ENCODE measurements around the gene MEP1B.
A peak's percentile ranks its signal among the peaks of the same experiment; 100 is the strongest.
"Not testable (repeated sequence)": the region's sequence is repeated elsewhere in the genome, so short reads cannot be mapped to it uniquely, and the experiment has no call there.

Gene MEP1B

DNA sequence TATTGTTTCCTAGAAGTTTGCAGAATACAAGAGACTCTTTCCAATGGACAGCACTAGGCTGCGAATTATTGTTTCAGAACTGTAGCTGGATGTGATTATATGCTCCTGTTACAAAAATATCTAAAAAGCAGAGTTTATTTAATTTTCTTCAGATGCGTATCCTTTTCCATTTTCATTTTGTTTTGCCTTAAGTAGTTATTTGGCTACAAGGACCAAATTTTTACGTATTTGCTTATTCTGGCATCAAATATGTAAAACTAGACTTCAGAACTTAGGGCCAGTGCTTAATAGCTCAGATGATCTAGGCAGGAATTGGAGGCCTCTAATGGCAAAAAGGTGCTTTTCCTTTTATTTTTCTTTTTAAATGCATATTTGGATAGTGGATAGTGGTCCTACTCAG is 18.7 kb downstream of the MEP1B start:
- Histone ChIP-seq H3K4me1 (ENCODE audit: control insufficient read depth in 1 of 2, insufficient read depth in 2 of 2, low read length in 2 of 2) (peaks cover 28 to 50% of the 10 kb centered on the region in 2 donors), H3K4me3 (ENCODE audit: low read depth in 1 of 2, low read length in 2 of 2) (no peak overlapping the region), H3K27me3 (ENCODE audit: control insufficient read depth in 1 of 2, insufficient read depth in 2 of 2, low read length in 2 of 2) (no peaks in the 10 kb centered on the region), H3K36me3 (ENCODE audit: control insufficient read depth in 1 of 2, insufficient read depth in 2 of 2, low read length in 2 of 2) (peaks cover 0 to 3% of the 10 kb centered on the region in 2 donors), H3K9me3 (ENCODE audit: control insufficient read depth in 1 of 2, low read length in 2 of 2) (no peaks in the 10 kb centered on the region), H3K9ac (ENCODE audit: low read depth in 1 of 2, low read length in 2 of 2) (no peak overlapping the region), H3K27ac (ENCODE audit: low read depth, low read length) (no peak overlapping the region)

DNA sequence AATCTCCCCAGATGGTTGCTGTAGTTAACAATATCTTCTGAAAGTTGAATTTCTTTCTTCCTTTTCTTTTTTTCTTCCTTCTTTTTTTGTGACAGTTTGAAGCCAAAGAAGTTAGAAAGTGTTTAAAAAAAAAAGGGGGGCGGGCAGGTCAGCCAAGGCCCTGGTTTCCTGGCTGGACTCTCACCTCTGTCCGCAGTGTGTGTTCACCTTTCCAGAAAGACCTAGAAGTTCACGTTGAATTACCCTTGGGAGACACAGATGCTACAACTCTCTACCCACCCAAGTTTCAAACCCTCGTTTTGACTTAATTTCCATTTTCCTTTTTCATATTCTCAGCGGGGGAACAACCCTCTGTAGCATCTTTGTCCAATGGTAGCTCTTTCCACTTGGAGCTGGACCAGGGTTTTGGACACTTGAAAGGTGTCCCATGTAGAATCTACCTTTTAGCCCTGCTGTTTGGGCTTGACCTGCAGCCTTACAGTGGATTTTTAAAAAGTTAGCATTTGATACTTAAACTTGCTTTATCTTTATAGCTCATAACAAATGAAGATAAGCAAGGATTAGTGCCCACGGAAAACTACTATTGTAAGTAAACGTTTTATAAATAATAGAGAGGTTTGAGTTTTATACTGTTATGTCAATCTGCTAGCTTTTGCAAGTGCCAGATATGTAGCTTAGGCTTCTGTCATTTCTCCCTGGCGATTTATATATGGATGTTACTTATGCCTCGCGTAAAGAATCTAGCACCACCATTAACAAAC is 20.0 kb downstream of the MEP1B start:
- Histone ChIP-seq H3K27ac (ENCODE audit: low read depth, low read length) (no peak overlapping the region), H3K4me1 (ENCODE audit: control insufficient read depth in 1 of 2, insufficient read depth in 2 of 2, low read length in 2 of 2) (peaks cover 35 to 55% of the 10 kb centered on the region in 2 donors), H3K36me3 (ENCODE audit: control insufficient read depth in 1 of 2, insufficient read depth in 2 of 2, low read length in 2 of 2) (no peaks in the 10 kb centered on the region), H3K9ac (ENCODE audit: low read depth in 1 of 2, low read length in 2 of 2) (no peak overlapping the region), H3K4me3 (ENCODE audit: low read depth in 1 of 2, low read length in 2 of 2) (no peak overlapping the region), H3K9me3 (ENCODE audit: control insufficient read depth in 1 of 2, low read length in 2 of 2) (no peaks in the 10 kb centered on the region), H3K27me3 (ENCODE audit: control insufficient read depth in 1 of 2, insufficient read depth in 2 of 2, low read length in 2 of 2) (no peaks in the 10 kb centered on the region)

GRCh38 chr18:32213693-32214092 is 23.9 kb downstream of the MEP1B start:
- Histone ChIP-seq H3K27ac (ENCODE audit: low read depth, low read length) (no peak overlapping the region), H3K4me1 (ENCODE audit: control insufficient read depth in 1 of 2, insufficient read depth in 2 of 2, low read length in 2 of 2) (peaks cover 23 to 31% of the 10 kb centered on the region in 2 donors), H3K4me3 (ENCODE audit: low read depth in 1 of 2, low read length in 2 of 2) (peak overlapping the region in 1 of 2 donors; percentile 28), H3K27me3 (ENCODE audit: control insufficient read depth in 1 of 2, insufficient read depth in 2 of 2, low read length in 2 of 2) (no peaks in the 10 kb centered on the region), H3K9ac (ENCODE audit: low read depth in 1 of 2, low read length in 2 of 2) (no peak overlapping the region), H3K9me3 (ENCODE audit: control insufficient read depth in 1 of 2, low read length in 2 of 2) (no peaks in the 10 kb centered on the region), H3K36me3 (ENCODE audit: control insufficient read depth in 1 of 2, insufficient read depth in 2 of 2, low read length in 2 of 2) (no peaks in the 10 kb centered on the region)

- Histone ChIP-seq H3K36me3 (ENCODE audit: control insufficient read depth in 1 of 2, insufficient read depth in 2 of 2, low read length in 2 of 2) (no peaks in the 10 kb centered on the region), H3K4me1 (ENCODE audit: control insufficient read depth in 1 of 2, insufficient read depth in 2 of 2, low read length in 2 of 2) (peaks cover 14 to 17% of the 10 kb centered on the region in 2 donors), H3K4me3 (ENCODE audit: low read depth in 1 of 2, low read length in 2 of 2) (no peak overlapping the region), H3K27me3 (ENCODE audit: control insufficient read depth in 1 of 2, insufficient read depth in 2 of 2, low read length in 2 of 2) (no peaks in the 10 kb centered on the region), H3K27ac (ENCODE audit: low read depth, low read length) (no peak overlapping the region), H3K9ac (ENCODE audit: low read depth in 1 of 2, low read length in 2 of 2) (no peak overlapping the region), H3K9me3 (ENCODE audit: control insufficient read depth in 1 of 2, low read length in 2 of 2) (no peaks in the 10 kb centered on the region)
These were observed 26.6 kb downstream of the MEP1B start for GRCh38 chr18:32216390-32216789.

DNA sequence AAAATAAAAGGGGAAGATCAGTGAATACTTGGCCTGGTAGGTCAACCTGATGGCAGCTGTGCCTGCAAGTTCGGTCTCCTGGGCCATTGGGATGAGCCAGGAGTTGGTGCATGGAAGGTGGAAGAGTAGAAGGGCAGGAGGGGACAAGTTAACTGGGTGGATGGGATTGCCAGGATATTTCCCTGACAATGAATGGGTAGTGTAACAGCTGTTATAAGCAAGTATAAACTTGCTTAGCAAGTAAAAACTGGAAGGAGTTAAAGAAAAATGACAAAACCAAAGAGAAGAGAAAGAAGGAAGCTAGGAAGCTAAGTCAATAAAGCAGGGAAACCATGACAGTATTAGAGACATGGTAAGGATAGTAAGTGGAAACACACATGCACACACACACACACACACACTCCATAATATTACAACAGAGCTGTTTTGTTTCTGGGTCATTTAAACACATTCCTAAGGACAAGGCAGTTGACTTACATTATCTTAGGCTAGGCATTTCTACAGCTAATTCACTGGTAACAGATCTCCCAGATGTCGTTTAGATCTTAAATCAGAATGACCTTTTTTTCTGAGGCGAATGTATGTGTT is 29.7 kb downstream of the MEP1B start:
- H3K27ac ChIP-seq (ENCODE audit: low read depth, low read length) = no peak overlapping the region

GRCh38 chr18:32233348-32233747 is 43.5 kb downstream of the MEP1B start:
- not testable (repeated sequence) for H3K4me3 ChIP-seq (ENCODE audit: low read depth in 1 of 2, low read length in 2 of 2); H3K27me3 ChIP-seq (ENCODE audit: control insufficient read depth in 1 of 2, insufficient read depth in 2 of 2, low read length in 2 of 2); H3K36me3 ChIP-seq (ENCODE audit: control insufficient read depth in 1 of 2, insufficient read depth in 2 of 2, low read length in 2 of 2); H3K4me1 ChIP-seq (ENCODE audit: control insufficient read depth in 1 of 2, insufficient read depth in 2 of 2, low read length in 2 of 2); H3K9ac ChIP-seq (ENCODE audit: low read depth in 1 of 2, low read length in 2 of 2); H3K9me3 ChIP-seq (ENCODE audit: control insufficient read depth in 1 of 2, low read length in 2 of 2); H3K27ac ChIP-seq (ENCODE audit: low read depth, low read length)

More for the DNA sequence above, 29.7 kb downstream of the MEP1B start:
- Histone ChIP-seq H3K36me3 (ENCODE audit: control insufficient read depth in 1 of 2, insufficient read depth in 2 of 2, low read length in 2 of 2) (no peaks in the 10 kb centered on the region), H3K4me1 (ENCODE audit: control insufficient read depth in 1 of 2, insufficient read depth in 2 of 2, low read length in 2 of 2) (no peaks in the 10 kb centered on the region), H3K9me3 (ENCODE audit: control insufficient read depth in 1 of 2, low read length in 2 of 2) (no peaks in the 10 kb centered on the region), H3K9ac (ENCODE audit: low read depth in 1 of 2, low read length in 2 of 2) (no peak overlapping the region), H3K27me3 (ENCODE audit: control insufficient read depth in 1 of 2, insufficient read depth in 2 of 2, low read length in 2 of 2) (no peaks in the 10 kb centered on the region), H3K4me3 (ENCODE audit: low read depth in 1 of 2, low read length in 2 of 2) (no peak overlapping the region)

DNA sequence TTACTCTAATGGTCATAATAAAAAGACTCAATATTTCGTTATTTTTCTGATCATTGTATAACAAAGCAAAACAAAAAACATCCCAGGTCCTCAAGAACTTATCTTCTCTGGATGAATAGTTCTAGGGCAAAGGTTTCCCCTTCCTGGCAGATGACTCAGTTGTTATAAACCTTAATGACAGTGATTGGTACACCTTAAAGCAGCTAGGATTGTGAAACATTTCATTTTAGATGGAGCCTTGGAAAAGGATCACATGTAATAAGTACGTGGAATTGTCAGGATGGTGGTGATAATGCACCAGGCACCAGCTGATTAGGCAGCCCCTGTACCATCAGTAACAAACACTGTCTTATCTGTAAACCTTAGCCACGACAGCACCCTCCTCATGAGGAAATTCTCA is 47.2 kb downstream of the MEP1B start:
- H3K27me3 ChIP-seq (ENCODE audit: control insufficient read depth in 1 of 2, insufficient read depth in 2 of 2, low read length in 2 of 2) = no peaks in the 10 kb centered on the region
- no peak overlapping the region for H3K9ac ChIP-seq (ENCODE audit: low read depth in 1 of 2, low read length in 2 of 2)

DNA sequence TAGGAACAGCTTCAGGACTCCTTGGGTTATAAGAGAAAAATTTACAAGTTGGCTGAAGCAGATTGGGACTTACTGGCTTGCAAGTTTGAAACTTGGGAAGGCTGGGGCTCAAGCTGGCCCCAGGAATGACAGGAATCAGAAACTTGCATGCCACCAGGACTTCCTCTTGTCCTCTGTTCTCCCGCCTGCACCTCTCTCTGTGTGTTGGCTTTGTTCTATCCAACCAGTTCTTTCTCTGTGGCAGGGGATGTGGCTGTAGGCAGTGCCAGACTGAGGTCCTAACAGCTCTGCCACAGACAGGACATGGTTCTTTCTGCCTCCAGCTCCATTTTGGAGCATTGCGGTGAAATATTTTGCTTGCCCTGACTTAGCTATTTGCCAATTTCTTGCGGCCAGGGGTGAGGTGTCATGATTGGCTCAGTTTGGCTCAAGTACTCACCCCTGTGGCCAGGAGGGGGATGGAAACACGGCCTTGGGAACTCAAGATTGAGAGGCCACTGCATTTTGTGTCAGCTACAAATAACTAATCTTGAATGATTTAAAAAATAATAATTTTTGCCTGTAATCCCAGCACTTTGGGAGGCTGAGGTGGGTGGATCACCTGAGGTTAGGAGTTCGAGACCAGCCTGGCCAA is 48.9 kb downstream of the MEP1B start:
- no peaks in the 10 kb centered on the region for H3K36me3 ChIP-seq (ENCODE audit: control insufficient read depth in 1 of 2, insufficient read depth in 2 of 2, low read length in 2 of 2)
- no peaks in the 10 kb centered on the region for H3K9me3 ChIP-seq (ENCODE audit: control insufficient read depth in 1 of 2, low read length in 2 of 2)
- H3K4me1 ChIP-seq (ENCODE audit: control insufficient read depth in 1 of 2, insufficient read depth in 2 of 2, low read length in 2 of 2) = peaks cover 7% of the 10 kb centered on the region in 2 donors
- H3K27me3 ChIP-seq (ENCODE audit: control insufficient read depth in 1 of 2, insufficient read depth in 2 of 2, low read length in 2 of 2) = no peaks in the 10 kb centered on the region
- H3K4me3 ChIP-seq (ENCODE audit: low read depth in 1 of 2, low read length in 2 of 2) = no peak overlapping the region
- no peak overlapping the region for H3K9ac ChIP-seq (ENCODE audit: low read depth in 1 of 2, low read length in 2 of 2)
- H3K27ac ChIP-seq (ENCODE audit: low read depth, low read length) = no peak overlapping the region

More for the DNA sequence above, 47.2 kb downstream of the MEP1B start:
- Histone ChIP-seq H3K4me3 (ENCODE audit: low read depth in 1 of 2, low read length in 2 of 2) (no peak overlapping the region), H3K4me1 (ENCODE audit: control insufficient read depth in 1 of 2, insufficient read depth in 2 of 2, low read length in 2 of 2) (peaks cover 7% of the 10 kb centered on the region in 2 donors), H3K9me3 (ENCODE audit: control insufficient read depth in 1 of 2, low read length in 2 of 2) (no peaks in the 10 kb centered on the region), H3K36me3 (ENCODE audit: control insufficient read depth in 1 of 2, insufficient read depth in 2 of 2, low read length in 2 of 2) (no peaks in the 10 kb centered on the region), H3K27ac (ENCODE audit: low read depth, low read length) (no peak overlapping the region)

GRCh38 chr18:32242395-32242794 is 52.6 kb downstream of the MEP1B start:
- Histone ChIP-seq H3K27me3 (ENCODE audit: control insufficient read depth in 1 of 2, insufficient read depth in 2 of 2, low read length in 2 of 2) (no peaks in the 10 kb centered on the region), H3K4me1 (ENCODE audit: control insufficient read depth in 1 of 2, insufficient read depth in 2 of 2, low read length in 2 of 2) (peaks cover 0 to 1% of the 10 kb centered on the region in 2 donors), H3K36me3 (ENCODE audit: control insufficient read depth in 1 of 2, insufficient read depth in 2 of 2, low read length in 2 of 2) (no peaks in the 10 kb centered on the region), H3K9me3 (ENCODE audit: control insufficient read depth in 1 of 2, low read length in 2 of 2) (no peaks in the 10 kb centered on the region), H3K9ac (ENCODE audit: low read depth in 1 of 2, low read length in 2 of 2) (no peak overlapping the region), H3K4me3 (ENCODE audit: low read depth in 1 of 2, low read length in 2 of 2) (no peak overlapping the region), H3K27ac (ENCODE audit: low read depth, low read length) (no peak overlapping the region)

- no peak overlapping the region for H3K4me3 ChIP-seq (ENCODE audit: low read depth in 1 of 2, low read length in 2 of 2)
- no peaks in the 10 kb centered on the region for H3K9me3 ChIP-seq (ENCODE audit: control insufficient read depth in 1 of 2, low read length in 2 of 2)
- no peak overlapping the region for H3K27ac ChIP-seq (ENCODE audit: low read depth, low read length)
These were observed 53.5 kb downstream of the MEP1B start for GRCh38 chr18:32243358-32243757.

More at GRCh38 chr18:32243358-32243757, 53.5 kb downstream of the MEP1B start:
- Histone ChIP-seq H3K4me1 (ENCODE audit: control insufficient read depth in 1 of 2, insufficient read depth in 2 of 2, low read length in 2 of 2) (no peaks in the 10 kb centered on the region), H3K27me3 (ENCODE audit: control insufficient read depth in 1 of 2, insufficient read depth in 2 of 2, low read length in 2 of 2) (no peaks in the 10 kb centered on the region), H3K9ac (ENCODE audit: low read depth in 1 of 2, low read length in 2 of 2) (no peak overlapping the region), H3K36me3 (ENCODE audit: control insufficient read depth in 1 of 2, insufficient read depth in 2 of 2, low read length in 2 of 2) (no peaks in the 10 kb centered on the region)

Measured in duodenal mucosa (tissue), 2 donors.